GM19328 (cell line): ENCODE results near the gene CDX1.

Experiments
- ATAC-seq: cut with Tn5 transposase; IDR thresholded peaks from one replicate; pipeline ENCODE4 v1.9.1; 2021; ENCODE audit warnings: mild to moderate bottlenecking, moderate library complexity; ENCODE audit not compliant: unreplicated experiment

The CDX1 gene

DNA sequence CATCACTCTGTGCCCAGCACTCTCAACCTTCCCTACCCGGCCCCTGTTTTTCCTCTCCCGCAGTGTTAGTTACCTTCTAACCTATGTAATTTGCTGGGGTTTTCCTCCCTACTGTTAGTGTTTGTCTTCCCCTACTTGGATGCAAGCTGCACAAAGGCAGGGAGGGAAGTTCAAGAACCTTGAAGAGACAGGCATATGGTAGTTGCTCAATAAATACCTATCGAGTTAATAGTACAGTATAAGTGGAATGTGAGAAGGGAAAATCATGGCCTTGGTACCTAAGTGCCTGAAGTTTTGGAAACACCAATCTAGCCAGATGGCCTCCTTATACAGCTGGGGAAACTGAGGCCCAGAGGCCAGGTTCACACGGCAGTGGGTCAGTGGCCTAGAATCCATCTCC, 35.1 kb upstream of the CDX1 start:
- ATAC-seq = no peak

DNA sequence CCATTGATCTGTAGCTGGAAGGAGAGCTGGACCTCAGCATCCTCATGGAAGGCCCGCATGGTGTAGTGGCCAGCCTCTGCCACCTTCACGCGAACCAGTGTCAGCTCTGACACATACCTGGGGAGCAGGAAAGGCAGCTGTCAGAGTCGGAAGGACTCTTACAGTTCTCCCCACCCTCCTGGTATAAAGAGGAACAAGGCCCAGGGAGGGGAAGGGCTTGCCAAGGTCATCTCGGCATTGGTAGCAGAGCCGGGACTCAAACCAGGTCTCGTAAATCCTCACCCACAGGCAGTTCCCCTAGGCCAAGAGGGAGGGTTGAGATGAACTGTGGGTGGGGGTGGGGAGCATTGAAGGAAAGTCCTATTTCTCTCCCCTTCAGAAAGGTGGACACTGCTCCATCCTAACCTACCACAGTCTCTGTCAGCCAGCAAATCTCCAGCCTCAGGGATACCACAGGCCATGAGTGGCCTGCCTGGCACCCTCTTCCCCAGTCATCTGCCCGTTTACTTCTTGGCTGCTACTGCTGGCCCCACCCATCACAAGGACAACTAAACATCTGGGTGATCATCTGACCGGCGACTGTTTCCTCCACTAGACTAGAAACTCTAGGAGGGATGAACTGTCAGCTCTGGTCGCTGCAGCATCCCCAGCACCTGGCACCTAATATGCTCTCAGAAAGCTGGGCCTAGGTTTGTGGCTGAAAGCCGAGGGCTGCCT, 34.4 kb upstream of the CDX1 start:
- no peak for ATAC-seq

GRCh38 chr5:150132740-150133139, 33.8 kb upstream of the CDX1 start:
- ATAC-seq = no peak

GRCh38 chr5:150133581-150134197, 32.9 kb upstream of the CDX1 start:
- no peak for ATAC-seq

DNA sequence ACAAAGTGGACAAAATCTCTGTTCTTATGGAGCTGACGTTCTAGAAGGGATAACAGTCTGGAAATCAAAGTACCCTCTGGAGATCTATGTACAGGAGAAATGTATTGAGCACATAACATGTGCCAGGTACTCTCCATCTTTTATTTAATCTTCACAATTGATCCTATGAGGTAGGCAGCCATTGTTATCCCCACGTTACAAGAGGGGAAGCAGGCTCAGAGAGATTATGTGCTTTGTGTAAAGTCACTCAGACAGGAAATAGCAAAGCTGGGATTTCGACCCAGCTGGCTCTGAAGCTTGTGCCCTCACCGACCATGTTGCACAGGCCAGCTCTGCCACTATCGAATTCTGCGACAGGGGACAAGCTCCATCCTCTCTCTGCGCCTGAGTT, 32.4 kb upstream of the CDX1 start:
- no peak for ATAC-seq

DNA sequence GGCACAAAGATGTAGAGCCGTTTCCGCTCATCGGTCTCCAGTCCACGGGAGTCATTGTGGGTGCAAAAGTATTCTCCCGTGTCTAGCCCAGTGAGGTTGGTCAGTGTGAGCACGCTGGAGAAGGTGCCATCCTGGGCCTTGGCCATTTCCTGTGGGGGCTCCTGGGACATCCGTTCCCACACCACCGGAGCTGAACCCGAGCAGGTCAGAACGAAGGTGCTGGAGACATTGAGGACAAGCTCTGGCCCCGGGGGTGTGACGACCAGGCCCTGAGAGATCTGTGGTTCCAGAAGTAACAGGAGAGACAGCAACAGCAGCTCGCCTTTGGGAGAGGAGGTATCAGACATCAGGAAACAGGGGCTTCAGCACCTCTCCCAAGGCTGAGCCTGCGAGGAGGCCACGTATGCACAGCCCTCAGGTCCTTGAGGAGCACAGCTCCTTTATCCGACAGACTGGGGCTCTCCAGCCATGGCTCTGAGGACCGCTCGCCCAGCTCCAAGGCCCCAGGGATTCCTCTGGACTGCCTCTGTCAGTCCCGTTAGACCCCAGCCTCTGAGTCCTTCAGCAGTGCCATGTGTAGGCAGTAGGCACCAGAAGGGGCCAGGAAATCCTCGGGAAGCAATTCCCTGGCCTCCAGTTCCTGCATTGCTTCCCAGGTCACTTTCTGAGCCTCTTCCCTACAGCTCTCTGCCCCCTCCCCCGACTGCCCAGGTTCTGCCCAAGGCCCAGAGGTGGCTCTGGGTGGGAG, 30.8 kb upstream of the CDX1 start:
- ATAC-seq = no peak

- ATAC-seq = no peak
Observed at GRCh38 chr5:150136305-150137167, 30.0 kb upstream of the CDX1 start.

DNA sequence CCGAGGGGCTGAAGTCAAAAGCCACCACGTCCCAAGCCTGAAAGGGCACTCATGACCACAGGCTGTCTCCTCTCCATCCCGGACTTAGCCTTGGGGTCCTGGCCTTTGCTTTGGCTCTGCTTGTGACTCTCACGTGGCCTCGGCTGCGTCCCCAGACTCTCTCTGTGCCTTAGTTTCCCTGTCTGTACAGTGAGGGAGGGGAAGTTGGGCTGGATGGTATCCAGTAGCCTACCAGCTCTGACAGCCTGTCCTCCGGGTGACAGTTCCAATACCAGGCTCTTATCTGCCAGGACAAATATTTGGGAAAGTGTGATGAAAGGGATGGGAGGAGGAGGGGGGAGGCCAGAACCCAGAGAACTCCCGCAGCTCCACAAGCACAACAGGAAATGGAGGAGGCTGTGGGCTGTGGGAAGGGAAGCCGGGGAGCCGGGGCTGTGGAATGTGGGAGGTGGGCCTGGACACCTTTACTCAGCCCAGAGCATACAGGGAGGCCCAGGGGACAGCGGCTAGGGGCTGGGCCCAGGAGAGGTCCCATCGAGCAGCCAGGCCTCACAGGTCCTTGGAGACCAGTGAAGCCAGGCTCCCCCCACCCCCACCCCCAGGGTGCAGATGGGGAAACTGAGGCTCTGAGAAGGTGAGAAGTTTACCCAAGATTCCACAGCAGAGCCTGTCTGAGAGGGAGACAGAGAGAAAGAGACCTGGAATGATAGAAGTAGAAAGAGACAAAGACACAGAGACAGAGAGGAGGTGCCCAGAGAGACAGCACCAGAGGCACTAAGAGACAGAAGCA, 29.2 kb upstream of the CDX1 start:
- no peak for ATAC-seq

GRCh38 chr5:150137997-150138396, 28.6 kb upstream of the CDX1 start:
- ATAC-seq = no peak

GRCh38 chr5:150138551-150139265, 27.9 kb upstream of the CDX1 start:
- ATAC-seq = no peak

DNA sequence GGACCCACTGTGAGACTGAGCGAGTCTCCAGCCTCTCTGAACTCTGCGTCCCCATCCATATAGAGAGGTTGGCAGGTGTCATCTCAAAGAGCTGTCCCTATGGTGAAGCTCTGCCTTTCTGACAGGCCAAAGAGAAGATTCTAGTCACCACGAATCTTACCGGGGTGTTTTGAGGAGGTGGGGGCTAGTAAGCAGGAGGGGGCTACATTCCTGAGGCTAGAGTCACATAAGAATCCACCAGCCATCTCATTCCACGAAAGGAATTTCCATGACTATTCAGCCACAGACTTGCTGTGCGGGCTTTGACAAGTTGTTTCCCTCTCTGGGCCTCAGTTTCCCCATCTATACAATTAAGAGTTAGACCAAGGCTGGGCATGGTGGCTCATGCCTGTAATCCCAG, 27.2 kb upstream of the CDX1 start:
- no peak for ATAC-seq

GRCh38 chr5:150140830-150141229, 25.7 kb upstream of the CDX1 start:
- ATAC-seq = no peak

- no peak for ATAC-seq
Observed at GRCh38 chr5:150141544-150142184, 24.9 kb upstream of the CDX1 start.

- ATAC-seq = no peak
Observed at GRCh38 chr5:150142185-150142958, 24.2 kb upstream of the CDX1 start.

DNA sequence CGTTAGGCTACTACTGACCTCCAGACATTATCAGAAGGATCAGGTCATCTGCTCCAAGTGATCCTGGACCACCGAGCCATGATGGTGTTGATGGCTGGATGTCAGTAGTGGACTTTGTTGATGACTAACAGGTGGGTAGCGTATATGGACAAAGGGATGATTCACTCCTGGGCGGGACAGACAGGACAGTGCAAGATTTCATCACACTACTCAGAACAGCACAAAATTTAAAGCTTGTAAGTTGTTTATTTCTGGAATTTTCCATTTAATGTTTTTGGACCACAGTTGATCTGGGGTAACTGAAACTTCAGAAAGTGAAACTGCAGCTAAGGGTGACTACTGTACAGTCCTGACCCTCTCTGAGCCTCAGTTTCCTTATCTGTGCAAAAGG, 23.6 kb upstream of the CDX1 start:
- no peak for ATAC-seq

DNA sequence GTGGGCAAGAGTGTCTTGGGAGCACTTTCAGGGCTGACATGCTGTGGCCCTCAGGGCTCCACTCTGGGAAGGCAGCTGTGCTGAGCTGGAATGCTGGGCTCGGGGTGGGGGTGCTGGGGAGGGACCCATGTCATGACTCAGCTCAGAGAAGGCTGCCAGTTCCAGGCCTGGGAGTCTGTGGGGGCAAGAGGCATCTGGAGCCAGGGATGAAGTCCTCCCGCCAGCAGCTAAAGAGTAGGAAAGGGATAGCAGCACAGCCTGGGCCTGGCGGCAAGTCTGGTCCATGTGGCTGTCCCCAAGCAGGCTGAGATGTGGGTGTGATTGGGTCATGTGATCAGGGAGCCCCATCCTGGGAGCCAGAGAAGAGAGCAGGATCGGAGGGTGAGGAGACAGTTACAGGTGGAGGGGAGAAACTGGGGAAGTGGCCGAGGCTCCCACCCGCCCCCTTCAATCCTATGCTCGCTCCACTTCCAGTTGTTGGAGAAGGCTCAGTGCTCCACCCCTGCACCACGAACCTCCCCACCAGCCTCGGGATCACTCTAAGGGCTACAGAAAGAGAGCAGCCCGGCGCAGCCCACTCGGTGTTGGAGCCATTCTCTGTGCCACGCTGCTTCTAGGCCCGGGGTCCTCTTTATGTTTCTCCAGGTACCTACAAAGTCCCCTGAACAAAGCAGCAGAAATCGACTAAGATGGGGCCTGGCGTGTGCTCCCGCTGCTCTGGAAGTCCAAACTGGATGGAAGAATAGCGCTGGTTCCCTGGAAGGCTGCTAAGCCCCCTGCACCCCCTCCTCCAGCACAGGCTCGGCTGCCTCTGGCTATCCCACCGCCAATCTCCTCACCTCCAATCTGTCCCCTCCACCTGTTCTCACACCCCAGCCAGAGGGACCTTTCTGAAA, 23.0 kb upstream of the CDX1 start:
- no peak for ATAC-seq

DNA sequence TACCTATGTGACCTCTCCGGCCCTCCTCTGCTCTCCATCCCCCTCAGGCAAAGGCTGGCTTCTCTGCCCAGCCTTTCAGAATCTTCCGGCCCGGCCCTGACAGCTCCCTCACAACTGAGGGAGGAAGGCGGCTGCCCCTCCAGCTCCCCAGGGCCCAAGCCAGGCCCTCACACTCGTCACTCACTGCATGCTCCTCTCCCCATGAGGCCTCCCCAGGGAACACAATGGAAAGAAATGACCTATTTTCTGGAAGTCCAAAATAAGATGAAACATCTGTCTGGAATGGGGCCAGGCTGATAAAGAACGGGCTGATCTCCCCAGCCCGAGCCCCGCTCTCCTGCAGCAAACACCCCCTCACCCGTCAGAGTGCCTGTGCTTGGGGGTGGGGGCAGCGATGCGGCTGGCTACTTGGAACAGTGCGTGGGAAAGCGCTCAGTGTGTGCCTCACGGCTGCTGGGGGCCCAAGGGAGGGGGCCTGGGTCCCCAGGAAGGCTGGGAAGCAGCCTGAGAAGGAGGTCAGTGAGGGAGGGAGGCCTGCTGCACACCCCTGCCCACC, 22.3 kb upstream of the CDX1 start:
- no peak for ATAC-seq
